ENCODE measurements around the gene WDR91. TPM values are rescaled to one million over a fixed set of nuclear protein-coding genes. Genes with fewer than 3 reads are reported as not detected.

The WDR91 gene
- total and polyA plus RNA-seq, 4 donors = 5.8 to 19.0 (median 9.2) TPM

DNA sequence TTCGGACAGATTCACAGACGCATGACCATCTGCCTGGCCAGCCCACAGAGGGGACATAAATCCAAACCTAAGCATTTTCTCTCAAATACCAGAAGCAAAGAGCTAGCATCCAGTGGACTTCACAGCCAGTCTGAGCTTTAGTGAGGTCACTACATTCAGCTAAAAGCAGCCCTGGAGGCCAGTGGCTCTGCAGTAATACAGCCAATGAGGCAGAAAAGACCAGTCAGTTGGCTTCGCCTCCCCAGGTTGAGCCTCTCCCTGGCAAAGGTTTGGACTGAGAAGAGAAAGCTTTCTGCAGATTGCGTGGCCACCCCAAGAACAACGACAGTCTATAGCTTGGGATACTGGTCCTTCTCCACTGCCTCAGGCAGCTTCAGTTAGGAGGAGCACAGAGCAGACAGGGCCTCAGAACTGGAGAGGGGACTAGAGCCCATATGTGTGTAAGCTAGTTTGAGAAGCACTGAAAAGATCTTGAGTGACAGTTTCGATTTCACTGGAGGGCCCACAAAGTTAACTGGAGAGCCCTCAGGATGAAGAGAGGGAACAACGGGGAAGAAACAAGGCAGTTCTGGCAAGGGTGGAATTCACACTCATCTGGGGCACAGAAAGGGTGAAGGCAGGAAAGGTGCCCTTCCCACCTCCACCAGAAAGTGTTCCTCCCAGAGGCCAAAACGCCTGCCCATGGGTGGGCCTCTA is 3.8 kb downstream of the WDR91 start:
- H3K27ac ChIP-seq (ENCODE audit: low read depth in 1 of 2, low read length in 2 of 2) = no peak overlapping the region
- peak; percentile 57 for DNase-seq (ENCODE audit: low spot score)
- H3K4me3 ChIP-seq (ENCODE audit: low read depth in 1 of 3, low read length in 3 of 3) = no peak overlapping the region
- no peaks in the 10 kb centered on the region for H3K9me3 ChIP-seq (ENCODE audit: control insufficient read depth in 4 of 4, low read length in 3 of 4)
- no peak overlapping the region for H3K9ac ChIP-seq (ENCODE audit: low read depth in 1 of 2, low read length in 2 of 2)
- peaks cover 0 to 20% (median 12%) of the 10 kb centered on the region in 4 donors for H3K36me3 ChIP-seq (ENCODE audit: control insufficient read depth in 4 of 4, insufficient read depth in 3 of 4, low read depth in 1 of 4, low read length in 3 of 4)
- H3K4me1 ChIP-seq (ENCODE audit: control insufficient read depth in 4 of 4, insufficient read depth in 4 of 4, low read length in 3 of 4) = peaks cover 0 to 26% (median 19%) of the 10 kb centered on the region in 4 donors
- no peaks in the 10 kb centered on the region for H3K27me3 ChIP-seq (ENCODE audit: control insufficient read depth in 4 of 4, insufficient read depth in 4 of 4, low read length in 3 of 4)
- TF ChIP-seq, protein P1, sequence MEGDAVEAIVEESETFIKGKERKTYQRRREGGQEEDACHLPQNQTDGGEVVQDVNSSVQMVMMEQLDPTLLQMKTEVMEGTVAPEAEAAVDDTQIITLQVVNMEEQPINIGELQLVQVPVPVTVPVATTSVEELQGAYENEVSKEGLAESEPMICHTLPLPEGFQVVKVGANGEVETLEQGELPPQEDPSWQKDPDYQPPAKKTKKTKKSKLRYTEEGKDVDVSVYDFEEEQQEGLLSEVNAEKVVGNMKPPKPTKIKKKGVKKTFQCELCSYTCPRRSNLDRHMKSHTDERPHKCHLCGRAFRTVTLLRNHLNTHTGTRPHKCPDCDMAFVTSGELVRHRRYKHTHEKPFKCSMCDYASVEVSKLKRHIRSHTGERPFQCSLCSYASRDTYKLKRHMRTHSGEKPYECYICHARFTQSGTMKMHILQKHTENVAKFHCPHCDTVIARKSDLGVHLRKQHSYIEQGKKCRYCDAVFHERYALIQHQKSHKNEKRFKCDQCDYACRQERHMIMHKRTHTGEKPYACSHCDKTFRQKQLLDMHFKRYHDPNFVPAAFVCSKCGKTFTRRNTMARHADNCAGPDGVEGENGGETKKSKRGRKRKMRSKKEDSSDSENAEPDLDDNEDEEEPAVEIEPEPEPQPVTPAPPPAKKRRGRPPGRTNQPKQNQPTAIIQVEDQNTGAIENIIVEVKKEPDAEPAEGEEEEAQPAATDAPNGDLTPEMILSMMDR (IDR thresholded peaks at IDR 0.05; ENCODE audit: low read depth, low read length, missing input control) = no peak
- TF ChIP-seq JUND (IDR thresholded peaks at IDR 0.05) (no peak), RXRA (IDR thresholded peaks at IDR 0.05) (no peak), FOXA2 (IDR thresholded peaks at IDR 0.05) (no peak), RAD21 (IDR thresholded peaks at IDR 0.05) (no peak), HNF4G (IDR thresholded peaks at IDR 0.05) (no peak), TAF1 (conservative IDR thresholded peaks at IDR 0.05) (no peak), ATF3 (IDR thresholded peaks at IDR 0.05) (no peak), REST (IDR thresholded peaks at IDR 0.05) (no peak), YY1 (IDR thresholded peaks at IDR 0.05) (no peak)
- WGBS = 89% methylated on average over 8 of the region's 8 CpGs

GRCh38 chr7:135206941-135207391 is 4.4 kb downstream of the WDR91 start:
- no peaks in the 10 kb centered on the region for H3K27me3 ChIP-seq (ENCODE audit: control insufficient read depth in 4 of 4, insufficient read depth in 4 of 4, low read length in 3 of 4)
- H3K4me3 ChIP-seq (ENCODE audit: low read depth in 1 of 3, low read length in 3 of 3) = no peak overlapping the region
- TF ChIP-seq HNF4G (IDR thresholded peaks at IDR 0.05) (no peak), HNF4A (conservative IDR thresholded peaks at IDR 0.05) (peak in 1 of 2 donors; percentile 53)
- H3K36me3 ChIP-seq (ENCODE audit: control insufficient read depth in 4 of 4, insufficient read depth in 3 of 4, low read depth in 1 of 4, low read length in 3 of 4) = peaks cover 0 to 25% (median 16%) of the 10 kb centered on the region in 4 donors
- WGBS = 76% methylated on average over 7 of the region's 7 CpGs
- no peaks in the 10 kb centered on the region for H3K9me3 ChIP-seq (ENCODE audit: control insufficient read depth in 4 of 4, low read length in 3 of 4)
- no peak overlapping the region for H3K27ac ChIP-seq (ENCODE audit: low read depth in 1 of 2, low read length in 2 of 2)
- H3K9ac ChIP-seq (ENCODE audit: low read depth in 1 of 2, low read length in 2 of 2) = no peak overlapping the region
- H3K4me1 ChIP-seq (ENCODE audit: control insufficient read depth in 4 of 4, insufficient read depth in 4 of 4, low read length in 3 of 4) = peaks cover 0 to 26% (median 18%) of the 10 kb centered on the region in 4 donors
- DNase-seq (ENCODE audit: low spot score) = no peak

DNA sequence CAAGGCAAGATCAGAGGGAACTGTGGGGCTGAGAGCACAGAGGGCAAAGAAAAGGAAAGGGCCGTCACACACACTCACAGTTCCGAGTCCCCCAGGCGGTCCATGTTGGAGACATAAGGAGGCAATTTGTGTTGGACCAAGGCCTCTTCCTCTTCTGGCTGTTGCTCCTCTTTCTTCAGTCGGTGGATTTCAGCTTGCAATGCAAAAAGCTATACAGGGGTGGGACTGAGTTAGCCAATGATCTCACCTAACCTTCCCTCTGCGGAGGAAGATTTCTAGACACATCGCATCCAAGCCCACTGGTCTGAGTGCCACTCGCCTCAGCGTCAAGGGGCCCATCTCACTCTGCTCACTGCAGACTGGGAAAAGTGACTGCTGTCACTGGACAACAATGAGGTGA is 5.5 kb downstream of the WDR91 start:
- Histone ChIP-seq H3K4me3 (ENCODE audit: low read depth in 1 of 3, low read length in 3 of 3) (no peak overlapping the region), H3K27ac (ENCODE audit: low read depth in 1 of 2, low read length in 2 of 2) (no peak overlapping the region), H3K27me3 (ENCODE audit: control insufficient read depth in 4 of 4, insufficient read depth in 4 of 4, low read length in 3 of 4) (no peaks in the 10 kb centered on the region), H3K36me3 (ENCODE audit: control insufficient read depth in 4 of 4, insufficient read depth in 3 of 4, low read depth in 1 of 4, low read length in 3 of 4) (peaks cover 0 to 34% (median 20%) of the 10 kb centered on the region in 4 donors), H3K9me3 (ENCODE audit: control insufficient read depth in 4 of 4, low read length in 3 of 4) (no peaks in the 10 kb centered on the region), H3K9ac (ENCODE audit: low read depth in 1 of 2, low read length in 2 of 2) (no peak overlapping the region), H3K4me1 (ENCODE audit: control insufficient read depth in 4 of 4, insufficient read depth in 4 of 4, low read length in 3 of 4) (peaks cover 0 to 24% (median 16%) of the 10 kb centered on the region in 4 donors)
- no peak for DNase-seq (ENCODE audit: low spot score)
- 96% methylated on average over 8 of the region's 8 CpGs for WGBS
- TF ChIP-seq RXRA (IDR thresholded peaks at IDR 0.05) (no peak), REST (IDR thresholded peaks at IDR 0.05) (no peak), NR2F2 (IDR thresholded peaks at IDR 0.05) (no peak), TAF1 (conservative IDR thresholded peaks at IDR 0.05) (no peak), FOXA2 (IDR thresholded peaks at IDR 0.05) (no peak), HNF4A (conservative IDR thresholded peaks at IDR 0.05) (no peak), JUND (IDR thresholded peaks at IDR 0.05) (no peak), ATF3 (IDR thresholded peaks at IDR 0.05) (no peak)
- TF ChIP-seq, protein P1 (IDR thresholded peaks at IDR 0.05; ENCODE audit: low read depth, low read length, missing input control) = no peak

All from liver (tissue), 9 donors.